CD14-positive monocyte (primary cell): ENCODE measurements around the gene SMTN. TPM values are rescaled to one million over a fixed set of nuclear protein-coding genes. Genes with fewer than 3 reads are reported as not detected.

Experiments used
- DNase-seq, 3 donors: peaks; one replicate each; pipeline ENCODE4 v3.0.0-alpha.2; 2011 to 2022
- H2AFZ ChIP-seq: 2 replicates; pipeline ENCODE4 v1.6.0; 2012; ENCODE audit warnings: mild to moderate bottlenecking, low read depth, low read length, inconsistent platforms; ENCODE audit not compliant: insufficient read depth, poor library complexity, severe bottlenecking
- H3K27ac ChIP-seq, 2 donors: 1 replicate in 1 of 2; 2 replicates in 1 of 2; pipeline ENCODE4 v1.5.1; 2012 to 2013; ENCODE audit warnings: low read length in 2 of 2, control low read depth in 1 of 2, inconsistent platforms in 1 of 2, low read depth in 1 of 2, mild to moderate bottlenecking in 1 of 2
- H3K27me3 ChIP-seq, 2 donors: one replicate each; pipeline versions ENCODE4 v1.6.0 to v1.6.1; 2011 to 2013; ENCODE audit warnings: low read length in 2 of 2; ENCODE audit not compliant: control insufficient read depth in 2 of 2, insufficient read depth in 2 of 2
- H3K36me3 ChIP-seq, 2 donors: replicated peaks in 1 of 2; 1 replicate in 1 of 2; 2 replicates in 1 of 2; pipeline versions ENCODE4 v1.5.1 to v1.6.1; 2012 to 2013; ENCODE audit warnings: low read length in 2 of 2, control low read depth in 1 of 2, inconsistent platforms in 1 of 2, mild to moderate bottlenecking in 1 of 2; ENCODE audit not compliant: insufficient read depth in 2 of 2, control insufficient read depth in 1 of 2
- H3K4me1 ChIP-seq, 2 donors: 1 replicate in 1 of 2; 2 replicates in 1 of 2; pipeline versions ENCODE4 v1.5.1 to v1.6.1; 2012 to 2013; ENCODE audit warnings: low read length in 2 of 2, control low read depth in 1 of 2, inconsistent platforms in 1 of 2, mild to moderate bottlenecking in 1 of 2, moderate library complexity in 1 of 2; ENCODE audit not compliant: insufficient read depth in 2 of 2, control insufficient read depth in 1 of 2
- H3K4me2 ChIP-seq: replicated peaks from 2 replicates; pipeline ENCODE3; 2012; ENCODE audit warnings: low read length, moderate library complexity, mild to moderate bottlenecking; ENCODE audit not compliant: poor library complexity, severe bottlenecking; ENCODE audit errors: extremely low read depth
- H3K4me3 ChIP-seq, 3 experiments: fragments of 200-600 bp in 1 of 3; sonication (generic) in 1 of 3; replicated peaks in 1 of 3; 1 replicate in 2 of 3; 2 replicates in 1 of 3; pipeline ENCODE4 v1.5.1; 2011 to 2013; ENCODE audit warnings: low read length in 3 of 3, mild to moderate bottlenecking in 3 of 3, control low read depth in 2 of 3, low read depth in 2 of 3, inconsistent platforms in 1 of 3, moderate library complexity in 1 of 3
- H3K79me2 ChIP-seq: 2 replicates; pipeline ENCODE4 v1.6.0; 2012; ENCODE audit warnings: mild to moderate bottlenecking, control low read depth, inconsistent platforms, low read length, moderate library complexity; ENCODE audit not compliant: insufficient read depth
- H3K9ac ChIP-seq: 2 replicates; pipeline ENCODE4 v1.6.0; 2017; ENCODE audit warnings: low read length, mild to moderate bottlenecking; ENCODE audit not compliant: insufficient read depth, poor library complexity, severe bottlenecking
- H3K9me3 ChIP-seq, 2 donors: replicated peaks in 1 of 2; 1 replicate in 1 of 2; 2 replicates in 1 of 2; pipeline versions ENCODE4 v1.5.1 to v1.6.1; 2012 to 2013; ENCODE audit warnings: low read length in 2 of 2, control low read depth in 1 of 2; ENCODE audit not compliant: control insufficient read depth in 1 of 2, insufficient read depth in 1 of 2
- H4K20me1 ChIP-seq: 2 replicates; pipeline ENCODE4 v1.6.0; 2012; ENCODE audit warnings: mild to moderate bottlenecking, low read length, control low read depth, moderate library complexity; ENCODE audit not compliant: insufficient read depth
- H3K27ac Mint-ChIP-seq, 7 donors: one replicate each; pipeline ENCODE4 v1.8.0; 2020; ENCODE audit warnings: mild to moderate bottlenecking in 7 of 7, mixed read lengths in 7 of 7, moderate library complexity in 6 of 7, inconsistent platforms in 2 of 7
- H3K27me3 Mint-ChIP-seq, 3 donors: one replicate each; pipeline ENCODE4 v1.8.0; 2021 to 2022; ENCODE audit warnings: low read depth in 3 of 3, mild to moderate bottlenecking in 3 of 3, mixed read lengths in 3 of 3, moderate library complexity in 3 of 3, inconsistent platforms in 1 of 3
- H3K36me3 Mint-ChIP-seq, 2 donors: one replicate each; pipeline ENCODE4 v1.8.0; 2020; ENCODE audit warnings: mixed read lengths in 2 of 2, inconsistent platforms in 1 of 2, mild to moderate bottlenecking in 1 of 2
- H3K4me1 Mint-ChIP-seq: one replicate; pipeline ENCODE4 v1.8.0; 2020; ENCODE audit warnings: mild to moderate bottlenecking, mixed read lengths
- H3K4me3 Mint-ChIP-seq, 2 donors: one replicate each; pipeline ENCODE4 v1.8.0; 2020; ENCODE audit warnings: mild to moderate bottlenecking in 2 of 2, mixed read lengths in 2 of 2, moderate library complexity in 1 of 2
- H3K9me3 Mint-ChIP-seq, 7 donors: one replicate each; pipeline ENCODE4 v1.8.0; 2020 to 2022; ENCODE audit warnings: mixed read lengths in 7 of 7, mild to moderate bottlenecking in 6 of 7, moderate library complexity in 6 of 7, inconsistent platforms in 2 of 7
- WGBS: methylation state at CpG from one replicate; pipeline ENCODE4 v1.1.5; 2013; ENCODE audit warnings: missing lambda C conversion rate; ENCODE audit not compliant: insufficient coverage; 5-methylcytosine and 5-hydroxymethylcytosine counted together
- intact Hi-C, 2 donors: fragments of 100-400 bp; cut with micrococcal nuclease; formaldehyde crosslinking; loops; one replicate each; pipeline versions ENCODE4 v1.15.0 to v1.15.1; 2023
- polyA plus RNA-seq, 3 donors: library from polyadenylated mRNA; depleted of rRNA in 1 of 3; unstranded in 2 of 3; stranded (reverse) in 1 of 3; fragments of 300-500 nt in 2 of 3; fragments of >200 nt in 1 of 3; fragmentation: Illumina TruSeq in 2 of 3; gene quantifications; 1 replicate in 2 of 3; 2 replicates in 1 of 3; pipeline ENCODE4 v1.2.3, GENCODE V29; 2012 to 2021
- TF ChIP-seq, protein P1 (sequence below): fragments of 200-600 bp; IDR thresholded peaks from one replicate; pipeline ENCODE4 v1.8.0; 2022; ENCODE audit warnings: antibody characterized with exemption, mild to moderate bottlenecking

The SMTN gene
- polyA plus RNA-seq, 3 donors: 0.87 to 13.3 (median 0.88) TPM

DNA sequence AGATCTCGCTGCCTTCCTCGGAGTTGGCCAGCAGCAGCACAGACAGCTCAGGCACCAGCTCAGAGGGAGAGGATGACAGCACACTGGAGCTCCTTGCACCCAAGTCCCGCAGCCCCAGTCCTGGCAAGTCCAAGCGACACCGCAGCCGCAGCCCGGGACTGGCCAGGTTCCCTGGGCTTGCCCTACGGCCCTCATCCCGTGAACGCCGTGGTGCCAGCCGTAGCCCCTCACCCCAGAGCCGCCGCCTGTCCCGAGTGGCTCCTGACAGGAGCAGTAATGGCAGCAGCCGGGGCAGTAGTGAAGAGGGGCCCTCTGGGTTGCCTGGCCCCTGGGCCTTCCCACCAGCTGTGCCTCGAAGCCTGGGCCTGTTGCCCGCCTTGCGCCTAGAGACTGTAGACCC, 52.8 kb downstream of the SMTN start:
- H4K20me1 ChIP-seq: no peaks in the 10 kb centered on the region
- no peaks in the 10 kb centered on the region for H3K9me3 ChIP-seq
- H3K4me3 ChIP-seq: no peak overlapping the region
- Mint-ChIP-seq H3K4me1 (peaks cover 1% of the 10 kb centered on the region), H3K27ac (no peak overlapping the region), H3K4me3 (no peak overlapping the region), H3K9me3 (no peaks in the 10 kb centered on the region), H3K36me3 (no peaks in the 10 kb centered on the region), H3K27me3 (peaks cover 0 to 3% (median 2%) of the 10 kb centered on the region in 3 donors)
- no peak overlapping the region for H3K4me2 ChIP-seq
- intact Hi-C loops: no loop called here
- 98% methylated on average over 19 of the region's 19 CpGs for WGBS
- H3K27ac ChIP-seq: no peak overlapping the region
- H2AFZ ChIP-seq: no peak overlapping the region
- TF ChIP-seq, protein P1, sequence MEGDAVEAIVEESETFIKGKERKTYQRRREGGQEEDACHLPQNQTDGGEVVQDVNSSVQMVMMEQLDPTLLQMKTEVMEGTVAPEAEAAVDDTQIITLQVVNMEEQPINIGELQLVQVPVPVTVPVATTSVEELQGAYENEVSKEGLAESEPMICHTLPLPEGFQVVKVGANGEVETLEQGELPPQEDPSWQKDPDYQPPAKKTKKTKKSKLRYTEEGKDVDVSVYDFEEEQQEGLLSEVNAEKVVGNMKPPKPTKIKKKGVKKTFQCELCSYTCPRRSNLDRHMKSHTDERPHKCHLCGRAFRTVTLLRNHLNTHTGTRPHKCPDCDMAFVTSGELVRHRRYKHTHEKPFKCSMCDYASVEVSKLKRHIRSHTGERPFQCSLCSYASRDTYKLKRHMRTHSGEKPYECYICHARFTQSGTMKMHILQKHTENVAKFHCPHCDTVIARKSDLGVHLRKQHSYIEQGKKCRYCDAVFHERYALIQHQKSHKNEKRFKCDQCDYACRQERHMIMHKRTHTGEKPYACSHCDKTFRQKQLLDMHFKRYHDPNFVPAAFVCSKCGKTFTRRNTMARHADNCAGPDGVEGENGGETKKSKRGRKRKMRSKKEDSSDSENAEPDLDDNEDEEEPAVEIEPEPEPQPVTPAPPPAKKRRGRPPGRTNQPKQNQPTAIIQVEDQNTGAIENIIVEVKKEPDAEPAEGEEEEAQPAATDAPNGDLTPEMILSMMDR: no peak
- DNase-seq: no peak
- H3K27me3 ChIP-seq: no peaks in the 10 kb centered on the region
- no peaks in the 10 kb centered on the region for H3K79me2 ChIP-seq
- H3K36me3 ChIP-seq: no peaks in the 10 kb centered on the region
- no peaks in the 10 kb centered on the region for H3K4me1 ChIP-seq
- no peak overlapping the region for H3K9ac ChIP-seq

DNA sequence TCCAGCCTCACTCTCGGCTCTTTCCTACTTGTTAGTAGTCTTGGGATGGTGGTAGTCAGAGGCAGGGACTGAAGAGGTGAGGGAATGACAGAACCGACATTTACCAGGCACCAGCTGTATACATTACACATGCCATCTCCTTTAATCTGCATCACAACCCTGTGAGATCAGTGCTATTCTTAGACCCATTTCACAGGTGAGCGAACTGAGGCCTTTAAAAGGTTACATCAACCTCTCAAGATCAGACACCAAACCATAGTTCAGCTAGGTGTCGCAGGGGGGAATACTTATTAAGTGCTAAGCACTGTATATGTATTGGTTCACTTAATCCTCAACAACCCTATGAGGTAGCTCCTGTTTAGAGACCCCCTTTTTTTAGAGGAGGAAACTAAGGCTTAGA, 53.6 kb downstream of the SMTN start:
- H3K36me3 Mint-ChIP-seq: no peaks in the 10 kb centered on the region
- WGBS: no CpG with 5 or more reads among the region's 4 CpGs
- H3K79me2 ChIP-seq: no peaks in the 10 kb centered on the region
- H3K9me3 Mint-ChIP-seq: no peaks in the 10 kb centered on the region
- H3K4me3 Mint-ChIP-seq: no peak overlapping the region
- H3K27ac Mint-ChIP-seq: no peak overlapping the region
- peaks cover 1% of the 10 kb centered on the region for H3K4me1 Mint-ChIP-seq
- no peaks in the 10 kb centered on the region for H3K36me3 ChIP-seq
- DNase-seq: no peak
- H3K4me3 ChIP-seq: no peak overlapping the region
- TF ChIP-seq, protein P1: no peak
- no peak overlapping the region for H3K27ac ChIP-seq
- H3K9ac ChIP-seq: no peak overlapping the region
- H3K4me1 ChIP-seq: no peaks in the 10 kb centered on the region
- intact Hi-C loops: no loop called here
- H2AFZ ChIP-seq: no peak overlapping the region
- H3K9me3 ChIP-seq: no peaks in the 10 kb centered on the region
- H3K27me3 ChIP-seq: no peaks in the 10 kb centered on the region
- H4K20me1 ChIP-seq: no peaks in the 10 kb centered on the region
- H3K27me3 Mint-ChIP-seq: peaks cover 5 to 7% (median 7%) of the 10 kb centered on the region in 3 donors
- no peak overlapping the region for H3K4me2 ChIP-seq
